HFFc6 (cell line): Measurements from ENCODE around the gene ACVR1. TPM values are rescaled to one million over a fixed set of nuclear protein-coding genes. Genes with fewer than 3 reads are reported as not detected.

Experiments used
- DNase-seq: peaks from one replicate; pipeline ENCODE4 v3.0.0-alpha.2; 2018
- H3K27ac Mint-ChIP-seq: 2 replicates; pipeline ENCODE4 v1.8.0; 2020; ENCODE audit warnings: mild to moderate bottlenecking, mixed read lengths
- H3K27me3 Mint-ChIP-seq: 2 replicates; pipeline ENCODE4 v1.8.0; 2021; ENCODE audit warnings: mild to moderate bottlenecking, moderate library complexity, mixed read lengths; ENCODE audit not compliant: insufficient read depth
- H3K36me3 Mint-ChIP-seq: 2 replicates; pipeline ENCODE4 v1.8.0; 2021; ENCODE audit warnings: low read depth, mixed read lengths
- H3K4me1 Mint-ChIP-seq: 2 replicates; pipeline ENCODE4 v1.8.0; 2020; ENCODE audit warnings: low read depth, mixed read lengths
- H3K4me3 Mint-ChIP-seq: 2 replicates; pipeline ENCODE4 v1.8.0; 2020; ENCODE audit warnings: mild to moderate bottlenecking, moderate library complexity, mixed read lengths
- H3K9me3 Mint-ChIP-seq: 2 replicates; pipeline ENCODE4 v1.8.0; 2020; ENCODE audit warnings: mild to moderate bottlenecking, mixed read lengths
- CTCF ChIP-seq: fragments of 200-600 bp; sonication (generic); IDR thresholded peaks from 2 replicates; pipeline ENCODE4 v1.5.0; 2021; ENCODE audit warnings: antibody characterized with exemption, mild to moderate bottlenecking
- total RNA-seq, 6 experiments: library from RNA; stranded (reverse); fragmentation: NEBNext Ultra II Directional; extraction: Animal tissue kit (Norgen Biotek cat#: 25700); gene quantifications; 2 replicates in 1 of 6; 3 replicates in 5 of 6; pipeline ENCODE4 v1.2.3, GENCODE V29; 2021

The ACVR1 gene
- total RNA-seq, 6 experiments from 2014 or later = 37.5 to 48.4 (median 43.1) TPM

GRCh38 chr2:157785200-157785599, 90.9 kb downstream of the ACVR1 start:
- H3K36me3 Mint-ChIP-seq = peaks cover 16% of the 10 kb centered on the region
- no peak for TF ChIP-seq CTCF
- peaks cover 70% of the 10 kb centered on the region for H3K4me1 Mint-ChIP-seq
- H3K27ac Mint-ChIP-seq = no peak overlapping the region
- H3K9me3 Mint-ChIP-seq = no peaks in the 10 kb centered on the region
- H3K27me3 Mint-ChIP-seq = no peaks in the 10 kb centered on the region; the same call in none of the 2 replicates
- no peak overlapping the region for H3K4me3 Mint-ChIP-seq
- no peak for DNase-seq

GRCh38 chr2:157784823-157785175, 91.3 kb downstream of the ACVR1 start:
- H3K27ac Mint-ChIP-seq = no peak overlapping the region

GRCh38 chr2:157784169-157784822, 91.8 kb downstream of the ACVR1 start:
- Mint-ChIP-seq H3K27ac (no peak overlapping the region), H3K27me3 (no peaks in the 10 kb centered on the region; the same call in none of the 2 replicates), H3K9me3 (no peaks in the 10 kb centered on the region), H3K36me3 (peaks cover 15% of the 10 kb centered on the region), H3K4me1 (peaks cover 62% of the 10 kb centered on the region), H3K4me3 (no peak overlapping the region)
- no peak for TF ChIP-seq CTCF
- no peak for DNase-seq

More at GRCh38 chr2:157784823-157785175, 91.3 kb downstream of the ACVR1 start:
- peaks cover 16% of the 10 kb centered on the region for H3K36me3 Mint-ChIP-seq
- H3K27me3 Mint-ChIP-seq = no peaks in the 10 kb centered on the region; the same call in none of the 2 replicates
- TF ChIP-seq CTCF = no peak
- peaks cover 67% of the 10 kb centered on the region for H3K4me1 Mint-ChIP-seq
- H3K9me3 Mint-ChIP-seq = no peaks in the 10 kb centered on the region
- H3K4me3 Mint-ChIP-seq = no peak overlapping the region
- no peak for DNase-seq

GRCh38 chr2:157783245-157783644, 92.9 kb downstream of the ACVR1 start:
- H3K4me3 Mint-ChIP-seq = no peak overlapping the region
- TF ChIP-seq CTCF = no peak
- H3K9me3 Mint-ChIP-seq = no peaks in the 10 kb centered on the region
- DNase-seq = no peak
- no peak overlapping the region for H3K27ac Mint-ChIP-seq
- peaks cover 11% of the 10 kb centered on the region for H3K36me3 Mint-ChIP-seq
- H3K4me1 Mint-ChIP-seq = peaks cover 51% of the 10 kb centered on the region
- H3K27me3 Mint-ChIP-seq = no peaks in the 10 kb centered on the region; the same call in none of the 2 replicates

GRCh38 chr2:157782057-157782845, 93.9 kb downstream of the ACVR1 start:
- Mint-ChIP-seq H3K4me1 (peaks cover 43% of the 10 kb centered on the region), H3K36me3 (peaks cover 6% of the 10 kb centered on the region), H3K9me3 (no peaks in the 10 kb centered on the region), H3K4me3 (no peak overlapping the region), H3K27me3 (no peaks in the 10 kb centered on the region; the same call in 1 of the 2 replicates), H3K27ac (no peak overlapping the region)
- peak; percentile 35 for DNase-seq
- peak; percentile 64 for TF ChIP-seq CTCF
